Liver (tissue), 9 donors: ENCODE measurements around the gene ZFP36L2. TPM values are rescaled to one million over a fixed set of nuclear protein-coding genes. Genes with fewer than 3 reads are reported as not detected.

Experiments
- DNase-seq: peaks from one replicate; pipeline ENCODE4 v3.0.0-alpha.2; 2017; ENCODE audit warnings: low spot score
- H3K27ac ChIP-seq, 2 donors: one replicate each; pipeline ENCODE4 v1.7.0; 2013; ENCODE audit warnings: inconsistent platforms in 2 of 2, low read length in 2 of 2, control low read depth in 1 of 2, low read depth in 1 of 2, mild to moderate bottlenecking in 1 of 2
- H3K27me3 ChIP-seq, 4 donors: one replicate each; pipeline versions ENCODE4 v1.6.1 to v1.7.0; 2013; ENCODE audit warnings: low read length in 3 of 4, inconsistent platforms in 1 of 4, mild to moderate bottlenecking in 1 of 4, moderate library complexity in 1 of 4; ENCODE audit not compliant: control insufficient read depth in 4 of 4, insufficient read depth in 4 of 4
- H3K36me3 ChIP-seq, 4 donors: one replicate each; pipeline versions ENCODE4 v1.6.1 to v1.7.0; 2013; ENCODE audit warnings: low read length in 3 of 4, mild to moderate bottlenecking in 3 of 4, low read depth in 1 of 4, moderate library complexity in 1 of 4; ENCODE audit not compliant: control insufficient read depth in 4 of 4, insufficient read depth in 3 of 4
- H3K4me1 ChIP-seq, 4 donors: one replicate each; pipeline versions ENCODE4 v1.6.1 to v1.7.0; 2013; ENCODE audit warnings: low read length in 3 of 4, mild to moderate bottlenecking in 3 of 4, moderate library complexity in 1 of 4; ENCODE audit not compliant: control insufficient read depth in 4 of 4, insufficient read depth in 4 of 4
- H3K4me3 ChIP-seq, 3 donors: one replicate each; pipeline versions ENCODE4 v1.6.1 to v1.7.0; 2013; ENCODE audit warnings: low read length in 3 of 3, control low read depth in 1 of 3, low read depth in 1 of 3, mild to moderate bottlenecking in 1 of 3
- H3K9ac ChIP-seq, 2 donors: one replicate each; pipeline ENCODE4 v1.7.0; 2013; ENCODE audit warnings: low read length in 2 of 2, mild to moderate bottlenecking in 2 of 2, moderate library complexity in 2 of 2, control low read depth in 1 of 2, low read depth in 1 of 2
- H3K9me3 ChIP-seq, 4 donors: one replicate each; pipeline versions ENCODE4 v1.6.1 to v1.7.0; 2013; ENCODE audit warnings: low read length in 3 of 4; ENCODE audit not compliant: control insufficient read depth in 4 of 4
- FOXA1 ChIP-seq: IDR thresholded peaks from 2 replicates; pipeline ENCODE4 v1.6.1; 2016; ENCODE audit warnings: antibody characterized with exemption
- GABPA ChIP-seq, 2 donors: IDR thresholded peaks in 1 of 2; conservative IDR thresholded peaks in 1 of 2; 2 replicates each; pipeline ENCODE4 v1.6.1; 2016; ENCODE audit warnings: antibody characterized with exemption in 2 of 2, mild to moderate bottlenecking in 1 of 2, moderate library complexity in 1 of 2
- HNF4A ChIP-seq, 2 donors: conservative IDR thresholded peaks; 2 replicates each; pipeline ENCODE4 v1.6.1; 2016; ENCODE audit warnings: antibody characterized with exemption in 2 of 2, mild to moderate bottlenecking in 2 of 2
- NR2F2 ChIP-seq: IDR thresholded peaks from 2 replicates; pipeline ENCODE4 v1.6.1; 2016; ENCODE audit warnings: antibody characterized with exemption
- RAD21 ChIP-seq, 2 donors: IDR thresholded peaks; 2 replicates each; pipeline ENCODE4 v1.6.1; 2016; ENCODE audit warnings: antibody characterized with exemption in 2 of 2, mild to moderate bottlenecking in 2 of 2
- SP1 ChIP-seq: IDR thresholded peaks from 2 replicates; pipeline ENCODE4 v1.6.1; 2018; ENCODE audit warnings: antibody characterized with exemption, mild to moderate bottlenecking
- TAF1 ChIP-seq: conservative IDR thresholded peaks from 2 replicates; pipeline ENCODE4 v1.6.1; 2016; ENCODE audit warnings: antibody characterized with exemption, mild to moderate bottlenecking
- WGBS: extraction: QIAGEN DNeasy Blood & Tissue Kit; methylation state at CpG from one replicate; pipeline ENCODE4 v1.1.7; 2013; 5-methylcytosine and 5-hydroxymethylcytosine counted together
- polyA plus RNA-seq, 2 donors: library from polyadenylated mRNA; stranded (reverse) in 1 of 2; unstranded in 1 of 2; fragments of 200-250 nt in 1 of 2; fragments of >200 nt in 1 of 2; fragmentation: Nextera tagmentation in 1 of 2; extraction: Ambion mirVana in 1 of 2; gene quantifications; one replicate each; pipeline versions ENCODE4 v1.2.1 to v1.2.3, GENCODE V29; 2013 to 2015
- total RNA-seq, 2 donors: library from RNA; depleted of rRNA; stranded (reverse); fragments of >200 nt; gene quantifications; one replicate each; pipeline ENCODE4 v1.2.3, GENCODE V29; 2014
- TF ChIP-seq, protein P1 (sequence below): fragments of 150-350 bp; IDR thresholded peaks from 2 replicates; pipeline ENCODE4 v1.5.1; 2017; ENCODE audit warnings: improper control_type of control experiment, low read depth, low read length; ENCODE audit not compliant: missing input control
- TF ChIP-seq, protein P2 (sequence below): IDR thresholded peaks from 2 replicates; pipeline ENCODE4 v1.6.1; 2016; ENCODE audit warnings: antibody characterized with exemption, mild to moderate bottlenecking
- TF ChIP-seq, protein P3 (sequence below): IDR thresholded peaks from 2 replicates; pipeline ENCODE4 v1.6.1; 2016; ENCODE audit warnings: antibody characterized with exemption
- TF ChIP-seq, protein P4 (sequence below): IDR thresholded peaks from 2 replicates; pipeline ENCODE4 v1.6.1; 2016; ENCODE audit warnings: antibody characterized with exemption
- donor health status: healthy.
- donor health status: healthy.
- donor health status: healthy.
- donor health status: healthy.
- donor health status: healthy.

The ZFP36L2 gene
- total and polyA plus RNA-seq, 4 donors, result 10.3 to 26.8 (median 18.9) TPM

DNA sequence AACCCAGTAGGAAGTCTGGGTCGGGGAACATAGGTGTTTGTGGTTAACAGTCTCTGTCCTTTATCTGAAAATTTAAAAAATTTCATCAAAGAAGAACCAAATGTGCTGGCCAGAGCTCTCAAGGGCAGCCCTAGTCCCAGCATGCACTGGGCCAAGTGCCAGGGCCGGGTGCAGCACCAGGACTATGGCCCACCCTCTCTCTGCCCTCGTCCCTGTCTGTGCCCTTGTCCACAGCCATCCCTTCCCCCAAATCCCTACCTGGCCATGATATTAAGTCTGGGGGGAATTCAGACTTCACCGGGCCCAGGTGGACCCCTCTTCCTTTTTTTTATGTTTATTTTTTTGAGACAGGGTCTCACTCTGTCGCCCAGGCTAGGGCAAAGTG is 14.4 kb upstream of the ZFP36L2 start:
- no peak overlapping the region for H3K4me3 ChIP-seq
- no peaks in the 10 kb centered on the region for H3K9me3 ChIP-seq
- H3K4me1 ChIP-seq, result no peaks in the 10 kb centered on the region
- H3K36me3 ChIP-seq, result no peaks in the 10 kb centered on the region
- DNase-seq, result no peak
- H3K27me3 ChIP-seq, result no peaks in the 10 kb centered on the region
- peak overlapping the region; percentile 39 to 40 for H3K27ac ChIP-seq
- 83% methylated on average over 5 of the region's 5 CpGs for WGBS
- TF ChIP-seq, protein P1, sequence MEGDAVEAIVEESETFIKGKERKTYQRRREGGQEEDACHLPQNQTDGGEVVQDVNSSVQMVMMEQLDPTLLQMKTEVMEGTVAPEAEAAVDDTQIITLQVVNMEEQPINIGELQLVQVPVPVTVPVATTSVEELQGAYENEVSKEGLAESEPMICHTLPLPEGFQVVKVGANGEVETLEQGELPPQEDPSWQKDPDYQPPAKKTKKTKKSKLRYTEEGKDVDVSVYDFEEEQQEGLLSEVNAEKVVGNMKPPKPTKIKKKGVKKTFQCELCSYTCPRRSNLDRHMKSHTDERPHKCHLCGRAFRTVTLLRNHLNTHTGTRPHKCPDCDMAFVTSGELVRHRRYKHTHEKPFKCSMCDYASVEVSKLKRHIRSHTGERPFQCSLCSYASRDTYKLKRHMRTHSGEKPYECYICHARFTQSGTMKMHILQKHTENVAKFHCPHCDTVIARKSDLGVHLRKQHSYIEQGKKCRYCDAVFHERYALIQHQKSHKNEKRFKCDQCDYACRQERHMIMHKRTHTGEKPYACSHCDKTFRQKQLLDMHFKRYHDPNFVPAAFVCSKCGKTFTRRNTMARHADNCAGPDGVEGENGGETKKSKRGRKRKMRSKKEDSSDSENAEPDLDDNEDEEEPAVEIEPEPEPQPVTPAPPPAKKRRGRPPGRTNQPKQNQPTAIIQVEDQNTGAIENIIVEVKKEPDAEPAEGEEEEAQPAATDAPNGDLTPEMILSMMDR, result no peak
- TF ChIP-seq HNF4A (conservative IDR thresholded peaks at IDR 0.05) (no peak), SP1 (no peak), NR2F2 (no peak), GABPA (IDR thresholded peaks at IDR 0.05 in 1 of 2, conservative IDR thresholded peaks at IDR 0.05 in 1 of 2) (no peak), FOXA1 (no peak), TAF1 (no peak)
- TF ChIP-seq, protein P2, sequence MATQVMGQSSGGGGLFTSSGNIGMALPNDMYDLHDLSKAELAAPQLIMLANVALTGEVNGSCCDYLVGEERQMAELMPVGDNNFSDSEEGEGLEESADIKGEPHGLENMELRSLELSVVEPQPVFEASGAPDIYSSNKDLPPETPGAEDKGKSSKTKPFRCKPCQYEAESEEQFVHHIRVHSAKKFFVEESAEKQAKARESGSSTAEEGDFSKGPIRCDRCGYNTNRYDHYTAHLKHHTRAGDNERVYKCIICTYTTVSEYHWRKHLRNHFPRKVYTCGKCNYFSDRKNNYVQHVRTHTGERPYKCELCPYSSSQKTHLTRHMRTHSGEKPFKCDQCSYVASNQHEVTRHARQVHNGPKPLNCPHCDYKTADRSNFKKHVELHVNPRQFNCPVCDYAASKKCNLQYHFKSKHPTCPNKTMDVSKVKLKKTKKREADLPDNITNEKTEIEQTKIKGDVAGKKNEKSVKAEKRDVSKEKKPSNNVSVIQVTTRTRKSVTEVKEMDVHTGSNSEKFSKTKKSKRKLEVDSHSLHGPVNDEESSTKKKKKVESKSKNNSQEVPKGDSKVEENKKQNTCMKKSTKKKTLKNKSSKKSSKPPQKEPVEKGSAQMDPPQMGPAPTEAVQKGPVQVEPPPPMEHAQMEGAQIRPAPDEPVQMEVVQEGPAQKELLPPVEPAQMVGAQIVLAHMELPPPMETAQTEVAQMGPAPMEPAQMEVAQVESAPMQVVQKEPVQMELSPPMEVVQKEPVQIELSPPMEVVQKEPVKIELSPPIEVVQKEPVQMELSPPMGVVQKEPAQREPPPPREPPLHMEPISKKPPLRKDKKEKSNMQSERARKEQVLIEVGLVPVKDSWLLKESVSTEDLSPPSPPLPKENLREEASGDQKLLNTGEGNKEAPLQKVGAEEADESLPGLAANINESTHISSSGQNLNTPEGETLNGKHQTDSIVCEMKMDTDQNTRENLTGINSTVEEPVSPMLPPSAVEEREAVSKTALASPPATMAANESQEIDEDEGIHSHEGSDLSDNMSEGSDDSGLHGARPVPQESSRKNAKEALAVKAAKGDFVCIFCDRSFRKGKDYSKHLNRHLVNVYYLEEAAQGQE, result no peak
- TF ChIP-seq, protein P3, sequence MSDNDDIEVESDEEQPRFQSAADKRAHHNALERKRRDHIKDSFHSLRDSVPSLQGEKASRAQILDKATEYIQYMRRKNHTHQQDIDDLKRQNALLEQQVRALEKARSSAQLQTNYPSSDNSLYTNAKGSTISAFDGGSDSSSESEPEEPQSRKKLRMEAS, result no peak
- TF ChIP-seq, protein P4, sequence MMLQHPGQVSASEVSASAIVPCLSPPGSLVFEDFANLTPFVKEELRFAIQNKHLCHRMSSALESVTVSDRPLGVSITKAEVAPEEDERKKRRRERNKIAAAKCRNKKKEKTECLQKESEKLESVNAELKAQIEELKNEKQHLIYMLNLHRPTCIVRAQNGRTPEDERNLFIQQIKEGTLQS, result no peak
- no peak overlapping the region for H3K9ac ChIP-seq

DNA sequence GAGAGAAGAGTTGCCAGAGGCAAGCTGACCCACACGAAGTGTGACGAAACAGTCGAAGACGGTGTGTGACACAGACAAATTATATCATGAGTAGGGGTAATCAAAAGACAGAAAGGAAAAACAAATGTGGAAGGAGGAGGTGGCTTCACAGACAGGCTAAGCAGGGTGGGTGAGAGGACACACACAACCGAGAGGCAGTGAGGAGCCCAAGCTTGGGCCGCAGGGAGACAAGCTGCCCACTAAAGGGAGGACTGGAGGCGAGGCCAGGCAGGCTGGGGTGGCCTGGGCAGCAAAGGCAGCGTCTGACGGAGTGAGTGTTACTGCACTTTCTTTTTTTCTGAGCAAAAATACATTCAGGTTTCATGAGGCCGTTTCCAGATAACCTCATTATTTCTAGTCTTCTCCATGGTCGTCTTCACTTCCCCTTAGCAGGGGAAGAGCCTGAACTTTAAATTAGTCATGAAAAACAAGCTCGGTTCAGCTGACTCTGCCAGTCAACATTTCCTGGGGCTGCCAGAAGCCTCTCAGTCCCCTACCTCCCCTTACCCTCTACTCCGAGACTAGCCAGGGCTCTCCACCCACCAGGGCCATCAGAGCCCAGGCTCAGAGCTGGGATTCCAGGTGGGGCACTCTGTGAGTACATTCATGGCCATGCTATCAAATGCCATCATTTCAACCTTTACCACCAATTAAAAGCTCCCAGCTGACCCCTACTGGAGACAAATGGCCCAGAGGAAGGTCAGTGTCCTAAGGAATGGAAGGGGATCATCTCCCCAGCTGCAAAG is 13.8 kb upstream of the ZFP36L2 start:
- Histone ChIP-seq H3K27me3 (no peaks in the 10 kb centered on the region), H3K4me3 (no peak overlapping the region), H3K9ac (no peak overlapping the region), H3K4me1 (no peaks in the 10 kb centered on the region), H3K9me3 (no peaks in the 10 kb centered on the region), H3K27ac (peak overlapping the region; percentile 40 to 42), H3K36me3 (no peaks in the 10 kb centered on the region)
- TF ChIP-seq RAD21 (IDR thresholded peaks at IDR 0.05), result peak in 1 of 2 donors; percentile 61
- no peak for TF ChIP-seq NR2F2
- DNase-seq, result no peak
- 84% methylated on average over 13 of the region's 13 CpGs for whole genome bisulfite sequencing
